CD4-positive, alpha-beta T cell treated with Interleukin-15 for 4 hours (primary cell): ENCODE data around the gene SMCO3.

ENCODE experiments used
- DNase-seq: peaks from one replicate; pipeline ENCODE4 v3.0.0-alpha.2; 2020; ENCODE audit warnings: low spot score

Gene SMCO3

GRCh38 chr12:14827043-14827442, 13.1 kb upstream of the SMCO3 start:
- DNase-seq: no peak

- no peak for DNase-seq
Observed at GRCh38 chr12:14826491-14826890, 12.5 kb upstream of the SMCO3 start.

- no peak for DNase-seq
Observed at GRCh38 chr12:14825256-14825655, 11.3 kb upstream of the SMCO3 start.

GRCh38 chr12:14824012-14824634, 10.1 kb upstream of the SMCO3 start:
- DNase-seq: no peak

- DNase-seq: no peak
Observed at GRCh38 chr12:14811486-14811885, 2.5 kb downstream of the SMCO3 start.

GRCh38 chr12:14810953-14811483, 3.0 kb downstream of the SMCO3 start:
- no peak for DNase-seq

GRCh38 chr12:14810167-14810952, 3.6 kb downstream of the SMCO3 start:
- no peak for DNase-seq

GRCh38 chr12:14803830-14804160, 10.2 kb downstream of the SMCO3 start:
- peak; percentile 3 for DNase-seq

- DNase-seq: peak; percentile 95
Observed at GRCh38 chr12:14803011-14803829, 10.8 kb downstream of the SMCO3 start, which contains the start of the genes C12orf60 and WBP11. Gene C12orf60, plus strand, starts transcription at chr12:14803670. Its CDS starts 19,266 bp downstream, at chr12:14822936. Gene WBP11, minus strand, starts transcription at chr12:14803478. Its CDS starts 2,095 bp downstream, at chr12:14801383.

GRCh38 chr12:14802721-14803010, 11.3 kb downstream of the SMCO3 start:
- DNase-seq: peak; percentile 1

- no peak for DNase-seq
Observed at GRCh38 chr12:14802247-14802646, 11.7 kb downstream of the SMCO3 start.

GRCh38 chr12:14795028-14795448, 18.9 kb downstream of the SMCO3 start:
- DNase-seq: no peak

- DNase-seq: no peak
Observed at GRCh38 chr12:14785568-14785967, 28.4 kb downstream of the SMCO3 start.

- DNase-seq: no peak
Observed at GRCh38 chr12:14784471-14784870, 29.5 kb downstream of the SMCO3 start.

GRCh38 chr12:14782756-14783155, 31.2 kb downstream of the SMCO3 start:
- DNase-seq: no peak

GRCh38 chr12:14781563-14781962, 32.4 kb downstream of the SMCO3 start:
- DNase-seq: no peak

GRCh38 chr12:14780859-14781258, 33.1 kb downstream of the SMCO3 start:
- DNase-seq: no peak

- no peak for DNase-seq
Observed at GRCh38 chr12:14779834-14780233, 34.1 kb downstream of the SMCO3 start.

- DNase-seq: no peak
Observed at GRCh38 chr12:14777271-14777670, 36.7 kb downstream of the SMCO3 start.

- DNase-seq: peak; percentile 19
Observed at GRCh38 chr12:14776236-14776961, 37.6 kb downstream of the SMCO3 start.

- no peak for DNase-seq
Observed at GRCh38 chr12:14775636-14775980, 38.4 kb downstream of the SMCO3 start.
